Left renal cortex interstitium (tissue), 4 donors: Measurements from ENCODE around the gene MNS1. TPM values are rescaled to one million over a fixed set of nuclear protein-coding genes. Genes with fewer than 3 reads are reported as not detected.

ENCODE experiments used
- polyA plus RNA-seq, 4 donors: library from polyadenylated mRNA; unstranded; fragments of 120-200 nt; gene quantifications; one replicate each; pipeline ENCODE4 v1.2.1, GENCODE V29; 2013; ENCODE audit not compliant: insufficient read length in 4 of 4

The MNS1 gene
- polyA plus RNA-seq, 4 donors = 27.1 to 35.3 (median 27.6) TPM

Other genes starting within 250 kb of the MNS1 start
- 10 to 100 TPM; 19.2 to 23.0 (median 22.5) TPM for gene RFX7, start 221.3 kb downstream of the MNS1 start, polyA plus RNA-seq
- gene TEX9, start 99.7 kb downstream of the MNS1 start, polyA plus RNA-seq = 10 to 100 TPM; 25.7 to 31.4 (median 28.8) TPM